HL-60 (cell line): ENCODE measurements around the gene SLC4A3.

ENCODE experiments used
- DNase-seq, 2 experiments: peaks; one replicate each; pipeline ENCODE4 v3.0.0-alpha.2; 2010 to 2020; ENCODE audit warnings: low read depth in 1 of 2, low spot score in 1 of 2
- H3K27ac ChIP-seq: fragments of 250-450 bp; sonication (Bioruptor Pico); replicated peaks from 2 replicates; pipeline ENCODE4 v1.5.1; 2020; ENCODE audit warnings: mild to moderate bottlenecking, moderate library complexity
- H3K27me3 ChIP-seq: fragments of 250-450 bp; sonication (Bioruptor Pico); 2 replicates; pipeline ENCODE4 v1.5.1; 2021; ENCODE audit warnings: mild to moderate bottlenecking, moderate library complexity; ENCODE audit not compliant: insufficient read depth, poor library complexity, severe bottlenecking
- H3K4me3 ChIP-seq: replicated peaks from 2 replicates; pipeline ENCODE4 v1.5.1; 2011; ENCODE audit warnings: mild to moderate bottlenecking, control low read depth, low read length; ENCODE audit not compliant: insufficient read depth
- GABPA ChIP-seq: IDR thresholded peaks from 2 replicates; pipeline ENCODE4 v1.6.1; 2012; ENCODE audit warnings: low read depth
- POLR2AphosphoS5 ChIP-seq: IDR thresholded peaks from 2 replicates; pipeline ENCODE4 v1.6.1; 2012; ENCODE audit warnings: low read depth
- SPI1 ChIP-seq: IDR thresholded peaks from 2 replicates; pipeline ENCODE4 v1.6.1; 2012; ENCODE audit warnings: low read depth, mild to moderate bottlenecking, borderline replicate concordance
- TF ChIP-seq, protein P1 (sequence below): IDR thresholded peaks from 2 replicates; pipeline ENCODE4 v1.6.1; 2012; ENCODE audit warnings: low read depth; ENCODE audit not compliant: insufficient replicate concordance
- TF ChIP-seq, protein P2 (sequence below): IDR thresholded peaks from one replicate; pipeline ENCODE4 v1.5.1; 2011; ENCODE audit warnings: low read length, control low read depth, inconsistent platforms; ENCODE audit not compliant: insufficient read depth

SLC4A3 gene

DNA sequence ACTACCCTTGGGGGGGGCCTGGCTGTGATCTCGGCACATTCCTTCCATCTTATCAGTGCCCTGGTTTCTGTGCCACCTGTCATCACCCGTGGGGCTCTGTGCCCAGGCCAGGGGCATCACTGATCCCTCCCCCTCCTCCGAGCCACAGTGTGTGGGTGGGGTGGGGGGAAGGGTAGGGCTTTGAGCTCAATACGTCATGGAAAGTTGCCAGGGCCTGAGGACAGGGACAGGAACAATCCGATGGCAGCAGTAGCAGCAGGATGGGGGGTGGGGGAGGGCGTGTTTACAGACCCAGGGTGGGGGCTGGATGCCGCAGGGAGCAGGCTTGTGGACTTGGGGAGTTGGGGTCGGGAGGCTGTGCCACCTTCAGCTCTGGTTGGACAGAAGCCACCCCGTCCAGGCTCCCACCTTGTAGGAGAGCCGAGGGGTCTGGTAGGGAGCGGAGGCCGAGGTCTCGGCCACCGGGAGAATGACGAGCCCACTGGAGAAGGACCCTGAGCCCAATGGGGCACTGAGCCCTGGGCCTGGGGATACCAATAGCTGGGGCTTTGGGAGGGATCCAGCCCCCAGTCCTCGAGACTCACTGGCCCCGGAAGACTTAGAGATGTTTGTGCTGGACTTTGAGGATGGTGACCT lies 3.5 kb downstream of the SLC4A3 start:
- Histone ChIP-seq H3K4me3 (no peak overlapping the region), H3K27ac (no peak overlapping the region), H3K27me3 (peaks cover 10% of the 10 kb centered on the region)
- TF ChIP-seq, protein P1, sequence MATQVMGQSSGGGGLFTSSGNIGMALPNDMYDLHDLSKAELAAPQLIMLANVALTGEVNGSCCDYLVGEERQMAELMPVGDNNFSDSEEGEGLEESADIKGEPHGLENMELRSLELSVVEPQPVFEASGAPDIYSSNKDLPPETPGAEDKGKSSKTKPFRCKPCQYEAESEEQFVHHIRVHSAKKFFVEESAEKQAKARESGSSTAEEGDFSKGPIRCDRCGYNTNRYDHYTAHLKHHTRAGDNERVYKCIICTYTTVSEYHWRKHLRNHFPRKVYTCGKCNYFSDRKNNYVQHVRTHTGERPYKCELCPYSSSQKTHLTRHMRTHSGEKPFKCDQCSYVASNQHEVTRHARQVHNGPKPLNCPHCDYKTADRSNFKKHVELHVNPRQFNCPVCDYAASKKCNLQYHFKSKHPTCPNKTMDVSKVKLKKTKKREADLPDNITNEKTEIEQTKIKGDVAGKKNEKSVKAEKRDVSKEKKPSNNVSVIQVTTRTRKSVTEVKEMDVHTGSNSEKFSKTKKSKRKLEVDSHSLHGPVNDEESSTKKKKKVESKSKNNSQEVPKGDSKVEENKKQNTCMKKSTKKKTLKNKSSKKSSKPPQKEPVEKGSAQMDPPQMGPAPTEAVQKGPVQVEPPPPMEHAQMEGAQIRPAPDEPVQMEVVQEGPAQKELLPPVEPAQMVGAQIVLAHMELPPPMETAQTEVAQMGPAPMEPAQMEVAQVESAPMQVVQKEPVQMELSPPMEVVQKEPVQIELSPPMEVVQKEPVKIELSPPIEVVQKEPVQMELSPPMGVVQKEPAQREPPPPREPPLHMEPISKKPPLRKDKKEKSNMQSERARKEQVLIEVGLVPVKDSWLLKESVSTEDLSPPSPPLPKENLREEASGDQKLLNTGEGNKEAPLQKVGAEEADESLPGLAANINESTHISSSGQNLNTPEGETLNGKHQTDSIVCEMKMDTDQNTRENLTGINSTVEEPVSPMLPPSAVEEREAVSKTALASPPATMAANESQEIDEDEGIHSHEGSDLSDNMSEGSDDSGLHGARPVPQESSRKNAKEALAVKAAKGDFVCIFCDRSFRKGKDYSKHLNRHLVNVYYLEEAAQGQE = no peak
- TF ChIP-seq GABPA (no peak), POLR2AphosphoS5 (no peak), SPI1 (no peak)
- TF ChIP-seq, protein P2, sequence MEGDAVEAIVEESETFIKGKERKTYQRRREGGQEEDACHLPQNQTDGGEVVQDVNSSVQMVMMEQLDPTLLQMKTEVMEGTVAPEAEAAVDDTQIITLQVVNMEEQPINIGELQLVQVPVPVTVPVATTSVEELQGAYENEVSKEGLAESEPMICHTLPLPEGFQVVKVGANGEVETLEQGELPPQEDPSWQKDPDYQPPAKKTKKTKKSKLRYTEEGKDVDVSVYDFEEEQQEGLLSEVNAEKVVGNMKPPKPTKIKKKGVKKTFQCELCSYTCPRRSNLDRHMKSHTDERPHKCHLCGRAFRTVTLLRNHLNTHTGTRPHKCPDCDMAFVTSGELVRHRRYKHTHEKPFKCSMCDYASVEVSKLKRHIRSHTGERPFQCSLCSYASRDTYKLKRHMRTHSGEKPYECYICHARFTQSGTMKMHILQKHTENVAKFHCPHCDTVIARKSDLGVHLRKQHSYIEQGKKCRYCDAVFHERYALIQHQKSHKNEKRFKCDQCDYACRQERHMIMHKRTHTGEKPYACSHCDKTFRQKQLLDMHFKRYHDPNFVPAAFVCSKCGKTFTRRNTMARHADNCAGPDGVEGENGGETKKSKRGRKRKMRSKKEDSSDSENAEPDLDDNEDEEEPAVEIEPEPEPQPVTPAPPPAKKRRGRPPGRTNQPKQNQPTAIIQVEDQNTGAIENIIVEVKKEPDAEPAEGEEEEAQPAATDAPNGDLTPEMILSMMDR = no peak
- DNase-seq = no peak

DNA sequence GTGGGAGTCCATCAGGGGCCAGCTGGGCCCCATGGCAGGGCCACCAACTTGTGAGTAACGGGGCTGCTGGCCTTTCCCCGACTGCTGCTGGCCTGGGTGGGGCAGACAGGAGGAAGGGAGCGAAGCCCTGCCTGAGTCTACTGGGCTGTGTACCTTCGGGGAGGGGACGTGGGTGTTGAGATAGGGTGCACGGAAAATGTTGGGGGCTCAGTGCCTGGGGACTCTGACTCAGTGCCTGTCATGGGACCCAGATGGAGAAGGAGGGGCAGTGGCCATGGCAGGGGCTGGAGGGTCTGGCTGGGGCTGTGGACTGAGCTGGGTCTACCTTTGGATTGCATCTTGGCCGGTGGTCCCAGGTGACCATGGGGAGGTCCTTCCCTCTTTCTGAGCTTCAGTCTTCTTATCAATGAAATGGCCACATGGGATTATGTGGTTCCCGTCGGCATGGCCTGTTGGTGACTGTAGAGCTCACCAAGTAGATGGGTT lies 4.0 kb downstream of the SLC4A3 start:
- Histone ChIP-seq H3K27me3 (peaks cover 8% of the 10 kb centered on the region), H3K27ac (no peak overlapping the region), H3K4me3 (no peak overlapping the region)
- TF ChIP-seq SPI1 = no peak
- no peak for TF ChIP-seq GABPA
- TF ChIP-seq POLR2AphosphoS5 = no peak
- TF ChIP-seq, protein P1 = no peak
- TF ChIP-seq, protein P2 = no peak
- no peak for DNase-seq

DNA sequence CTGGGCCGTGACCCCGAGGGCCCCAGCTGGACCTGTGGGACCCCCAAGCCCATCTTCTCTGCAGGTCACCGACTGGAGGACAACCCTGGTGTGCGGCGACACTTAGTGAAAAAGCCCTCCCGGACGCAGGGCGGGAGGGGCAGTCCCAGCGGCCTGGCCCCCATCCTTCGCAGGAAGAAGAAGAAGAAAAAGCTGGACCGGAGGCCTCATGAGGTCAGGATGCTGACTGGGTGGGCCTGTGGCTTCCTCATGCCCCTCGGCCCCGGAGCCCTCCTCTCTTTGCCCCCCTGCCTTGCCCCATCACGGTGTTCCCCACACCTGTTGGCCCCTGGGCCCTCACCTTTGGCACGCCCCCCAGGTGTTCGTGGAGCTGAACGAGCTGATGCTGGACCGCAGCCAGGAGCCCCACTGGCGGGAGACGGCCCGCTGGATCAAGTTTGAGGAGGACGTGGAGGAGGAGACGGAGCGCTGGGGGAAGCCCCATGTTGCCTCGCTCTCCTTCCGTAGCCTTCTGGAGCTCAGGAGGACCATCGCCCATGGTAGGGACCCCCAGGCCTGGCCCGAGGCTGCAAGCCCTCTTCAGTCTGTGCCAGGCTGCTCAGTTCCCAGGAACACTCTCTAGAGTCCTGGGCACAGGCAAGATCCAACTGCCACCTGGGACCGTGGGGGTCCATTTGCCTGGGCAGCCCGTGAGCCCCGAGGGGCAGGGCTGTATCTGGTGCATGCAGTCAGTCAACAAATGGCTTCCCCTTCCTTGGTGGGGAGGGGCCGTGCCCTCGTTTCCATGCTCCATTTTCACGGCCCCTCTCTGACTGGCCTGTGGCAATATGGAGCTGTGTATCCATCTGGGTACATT lies 4.7 kb downstream of the SLC4A3 start:
- H3K27ac ChIP-seq = no peak overlapping the region

More for the DNA sequence above, 4.7 kb downstream of the SLC4A3 start:
- Histone ChIP-seq H3K27me3 (peaks cover 2% of the 10 kb centered on the region), H3K4me3 (no peak overlapping the region)
- DNase-seq = no peak
- TF ChIP-seq SPI1 (no peak), GABPA (no peak), POLR2AphosphoS5 (no peak)
- TF ChIP-seq, protein P2 = no peak
- TF ChIP-seq, protein P1 = no peak
